HG02571 (cell line): Measurements from ENCODE around the gene H1-8.
"Not testable (repeated sequence)": the region's sequence is repeated elsewhere in the genome, so short reads cannot be mapped to it uniquely, and the experiment has no call there.

Source experiments
- ATAC-seq: cut with Tn5 transposase; IDR thresholded peaks from one replicate; pipeline ENCODE4 v1.9.1; 2021; ENCODE audit warnings: mild to moderate bottlenecking, moderate library complexity; ENCODE audit not compliant: unreplicated experiment

H1-8 gene

GRCh38 chr3:129543156-129543790, at the start of gene H1-8:
Gene H1-8, plus strand, starts transcription at chr3:129543175. Its CDS starts 44 bp downstream, at chr3:129543219.
- no peak for ATAC-seq

DNA sequence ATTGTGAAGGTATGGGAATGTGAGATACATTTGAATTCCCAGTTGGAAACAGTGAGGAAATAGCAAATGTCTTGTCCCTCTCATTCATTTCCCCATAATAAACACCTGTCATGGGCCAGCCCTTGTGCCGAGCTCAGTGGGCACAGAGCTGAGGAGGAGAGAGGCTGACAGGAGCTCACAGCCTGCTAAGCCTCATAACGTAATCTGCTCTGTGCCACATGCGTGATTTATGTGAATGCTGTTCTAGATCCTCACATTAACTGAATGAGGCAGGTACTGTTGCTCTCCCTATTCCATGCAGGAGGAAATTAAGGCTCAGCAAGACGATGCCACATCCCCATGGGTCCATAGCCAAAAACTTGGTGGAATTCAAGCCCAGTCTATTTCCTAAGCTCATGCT, 49.8 kb upstream of the H1-8 start:
- no peak for ATAC-seq

DNA sequence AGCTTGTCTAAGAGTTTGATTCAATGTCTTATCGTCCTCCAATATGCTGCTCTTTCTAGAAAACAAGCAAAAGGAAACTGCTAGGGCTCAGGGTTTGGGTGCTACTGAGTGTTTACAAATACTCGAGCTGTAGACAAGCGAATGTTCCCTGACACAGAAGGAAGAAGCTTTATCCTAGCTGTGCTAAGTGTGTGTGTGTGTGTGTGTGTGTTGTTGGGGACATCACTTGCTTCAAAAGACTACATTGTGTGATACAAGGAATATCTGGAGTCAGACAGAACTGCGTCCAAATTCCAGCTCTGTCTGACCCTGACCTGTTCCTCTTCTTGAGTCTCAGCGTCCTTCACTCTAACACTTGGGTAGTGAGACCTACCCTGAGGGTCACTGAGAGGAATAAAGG, 48.5 kb upstream of the H1-8 start:
- not testable (repeated sequence) for ATAC-seq

GRCh38 chr3:129495006-129495639, 47.9 kb upstream of the H1-8 start:
- ATAC-seq, result not testable (repeated sequence)

DNA sequence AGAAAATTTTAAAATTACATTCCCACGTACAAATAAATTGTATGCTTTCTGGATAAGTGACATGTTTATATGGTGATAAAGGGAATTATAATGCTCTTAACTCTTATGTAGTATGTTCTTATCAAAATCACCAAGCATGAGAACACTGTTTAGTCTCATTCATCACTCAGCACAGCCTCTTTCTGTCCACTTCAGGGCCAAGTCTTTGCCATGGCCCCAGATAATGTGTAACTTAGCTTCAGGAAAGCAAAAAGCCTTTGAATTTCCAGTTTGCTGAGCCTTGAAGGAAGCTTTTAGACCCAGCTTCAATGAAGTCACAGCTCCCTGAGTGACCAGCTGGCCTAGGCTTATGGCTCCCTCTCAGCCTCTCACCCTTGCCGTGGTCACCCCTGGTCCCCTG, 45.1 kb upstream of the H1-8 start:
- ATAC-seq, result not testable (repeated sequence)

DNA sequence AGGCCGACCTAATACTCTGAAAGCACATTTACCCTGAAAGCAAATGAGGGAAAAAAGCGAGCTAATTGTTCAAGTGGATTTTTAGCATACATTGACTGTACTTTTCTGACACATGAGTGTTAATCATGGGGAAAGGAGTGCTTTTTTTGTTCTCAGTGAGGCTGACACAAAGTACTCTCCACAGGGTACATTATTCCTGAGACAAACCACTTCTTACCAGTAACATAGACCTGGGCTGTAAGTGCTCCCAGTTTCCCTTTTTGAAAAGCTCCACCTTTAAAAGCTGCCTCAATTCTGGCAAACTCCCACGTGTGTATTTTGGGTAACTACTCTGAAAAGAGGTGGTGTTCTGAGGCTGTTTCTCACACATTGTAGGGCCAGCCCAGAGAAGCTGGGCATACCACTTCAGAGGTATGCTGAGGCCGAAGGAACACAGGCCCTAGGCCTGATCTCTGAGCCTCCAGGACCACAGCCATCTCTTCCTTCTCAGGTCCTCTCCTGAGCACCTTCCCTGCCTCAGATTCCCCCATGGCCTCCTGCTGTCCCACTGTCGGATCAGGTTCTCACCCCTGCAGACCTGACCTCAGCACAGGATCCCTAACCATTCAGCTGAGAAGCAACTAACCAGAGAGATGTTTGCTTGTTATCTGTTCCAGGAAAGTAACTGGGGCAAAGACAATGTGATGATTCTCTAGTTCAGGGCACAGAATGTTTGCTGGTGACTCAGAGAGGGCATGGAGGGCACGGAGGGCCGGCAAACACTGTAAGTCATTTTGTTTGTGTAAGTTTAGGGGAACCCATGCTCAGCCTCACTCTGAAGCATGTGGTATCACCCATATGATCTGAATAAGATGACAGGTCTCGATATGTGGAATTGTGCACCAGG, 44.1 kb upstream of the H1-8 start:
- not testable (repeated sequence) for ATAC-seq

GRCh38 chr3:129499604-129500333, 43.2 kb upstream of the H1-8 start:
- not testable (repeated sequence) for ATAC-seq

DNA sequence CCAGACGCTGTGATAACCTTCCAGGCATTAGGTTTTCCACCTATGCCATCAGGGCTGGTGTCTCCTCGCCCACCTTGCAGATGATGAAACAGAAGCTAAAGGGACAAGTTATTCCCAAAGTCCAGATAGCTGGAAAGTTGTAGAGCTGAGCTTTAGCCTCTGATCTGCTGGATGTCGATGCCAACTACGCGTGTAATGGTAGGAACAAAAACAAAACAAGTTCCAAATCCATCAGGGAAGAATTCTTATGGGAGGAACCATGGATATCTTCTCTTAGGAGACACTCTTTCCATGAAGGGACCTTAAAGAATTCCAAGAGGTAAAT, 42.7 kb upstream of the H1-8 start:
- no peak for ATAC-seq

GRCh38 chr3:129501630-129502029, 41.3 kb upstream of the H1-8 start:
- no peak for ATAC-seq

GRCh38 chr3:129502641-129503408, 40.1 kb upstream of the H1-8 start:
- ATAC-seq, result no peak

DNA sequence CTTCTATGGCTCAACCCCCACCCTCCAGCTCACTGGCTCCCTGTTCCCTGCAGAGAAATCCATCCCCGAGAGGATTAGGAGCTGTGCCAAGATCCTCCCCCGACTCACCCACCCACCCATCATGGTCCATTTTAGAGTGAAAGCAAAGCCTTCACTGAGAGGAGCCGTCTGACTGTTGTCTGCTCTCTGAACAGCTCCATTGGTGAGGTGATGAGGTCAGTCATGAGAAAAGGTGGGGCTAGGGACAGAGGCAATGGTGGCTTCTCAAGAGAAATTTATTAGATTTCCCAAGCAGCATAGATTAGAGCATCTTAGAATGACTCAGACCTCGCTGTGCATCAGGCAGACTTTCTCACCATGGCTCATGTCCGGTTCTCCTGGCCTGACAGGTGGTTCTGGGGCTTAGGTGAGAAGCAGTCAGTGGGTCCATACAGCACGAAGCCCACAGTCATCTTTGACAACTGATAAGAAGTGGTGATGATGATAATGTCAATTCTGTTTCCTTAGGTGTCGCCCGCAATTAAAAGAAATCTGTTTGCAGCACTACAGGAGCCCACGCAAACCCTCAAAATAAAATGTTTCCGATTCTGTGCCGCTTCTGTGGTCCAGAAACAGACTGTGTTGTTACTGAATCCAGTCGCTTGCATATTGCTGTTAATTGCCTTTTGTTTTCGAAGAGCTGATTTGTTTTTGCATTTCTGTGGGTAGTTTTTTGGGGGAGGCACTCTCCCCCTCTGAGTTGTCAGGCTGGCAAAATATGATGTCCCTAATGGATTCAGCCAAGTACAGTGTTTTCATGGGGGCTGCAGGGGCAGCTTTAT, 39.3 kb upstream of the H1-8 start:
- ATAC-seq, result no peak

DNA sequence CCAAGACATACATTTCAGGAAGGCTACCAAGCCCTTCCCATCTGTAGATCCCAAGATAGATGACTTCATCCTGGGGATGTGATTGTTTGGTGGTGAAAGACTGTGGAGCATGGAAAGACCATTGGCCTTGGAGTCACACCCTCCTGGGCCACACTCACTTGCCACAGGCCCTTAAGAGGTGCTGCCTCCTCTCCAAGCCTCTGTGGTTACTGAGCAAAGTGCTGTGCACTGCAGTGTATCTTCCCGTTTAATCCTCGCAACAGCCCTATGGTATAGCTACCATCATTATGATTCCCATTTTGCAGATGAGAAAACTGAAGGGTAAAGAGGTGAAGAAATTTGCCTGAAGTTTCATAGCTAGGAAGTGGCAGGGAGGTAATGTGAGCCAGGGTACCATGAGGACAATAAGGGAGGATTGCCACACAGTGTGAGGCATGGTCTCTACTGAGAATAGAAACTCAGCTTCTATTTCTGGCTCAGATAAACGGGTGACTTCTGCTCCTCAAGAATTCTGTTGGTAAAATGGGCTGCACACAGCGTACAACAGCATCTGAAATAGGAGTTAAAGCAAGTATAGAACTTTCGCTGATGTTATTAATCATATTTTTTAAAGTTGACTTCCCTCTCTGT, 38.4 kb upstream of the H1-8 start:
- no peak for ATAC-seq

DNA sequence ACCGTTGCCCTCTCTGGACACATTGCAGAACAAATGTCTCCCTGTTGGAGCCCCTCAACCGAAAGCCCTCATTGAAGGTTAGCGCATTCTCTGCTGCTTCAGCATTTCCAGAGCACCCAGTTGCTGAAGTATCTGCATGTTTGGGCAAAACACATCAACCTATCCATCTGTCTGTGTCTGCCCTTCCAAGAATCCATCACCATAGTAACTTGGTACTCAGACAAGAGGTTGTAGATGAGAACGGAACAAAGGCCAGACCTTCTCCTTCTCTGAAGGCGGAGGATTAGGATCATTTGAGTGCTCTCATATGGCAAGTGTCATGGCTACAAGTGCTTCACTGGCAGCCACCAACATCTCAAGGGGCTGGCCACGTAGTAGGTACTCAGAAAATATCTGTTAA, 37.6 kb upstream of the H1-8 start:
- no peak for ATAC-seq

DNA sequence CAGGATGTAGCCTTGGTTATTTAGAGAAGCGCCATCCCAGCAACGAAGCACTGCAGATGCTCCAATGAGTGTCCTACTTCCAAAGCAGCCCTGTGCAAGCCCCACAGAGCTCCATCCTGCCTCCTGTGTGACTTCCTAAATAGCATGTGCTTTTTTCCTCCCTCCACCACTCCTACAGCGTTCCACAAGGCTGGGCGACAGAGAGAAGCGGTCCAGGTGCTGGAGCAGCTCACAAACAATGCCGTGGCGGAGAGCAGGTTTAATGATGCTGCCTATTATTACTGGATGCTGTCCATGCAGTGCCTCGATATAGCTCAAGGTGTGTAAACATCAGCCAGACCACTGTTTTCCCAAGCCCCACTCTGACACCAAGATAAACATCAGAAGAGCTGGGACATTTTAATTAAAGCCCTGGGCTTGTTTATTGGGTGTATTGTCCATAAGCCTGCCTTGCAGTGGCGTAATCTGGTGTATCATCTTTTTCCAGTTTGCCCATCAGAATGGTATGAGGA, 36.7 kb upstream of the H1-8 start:
- ATAC-seq, result no peak

GRCh38 chr3:129507181-129507831, 35.7 kb upstream of the H1-8 start:
- ATAC-seq, result no peak

DNA sequence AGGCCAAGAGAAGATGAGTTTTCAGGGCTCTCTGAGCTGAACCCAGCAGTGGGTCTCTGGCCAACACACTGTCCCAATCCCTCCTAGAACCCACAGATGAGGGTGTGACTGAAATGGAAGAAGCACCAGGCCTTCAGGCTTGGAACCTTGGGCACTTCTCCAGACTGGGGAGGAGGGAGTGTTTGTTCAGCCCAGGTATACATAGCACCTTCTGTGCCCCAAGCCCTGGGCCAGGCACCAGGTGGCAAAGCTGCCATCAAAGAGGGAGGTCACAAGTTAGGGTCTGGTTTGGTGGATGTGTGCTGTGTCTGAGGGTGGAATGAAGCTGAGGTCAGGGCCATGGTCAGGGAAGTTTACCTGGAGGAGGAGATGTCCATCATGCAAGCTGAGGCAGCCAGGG, 30.4 kb upstream of the H1-8 start:
- ATAC-seq, result no peak

DNA sequence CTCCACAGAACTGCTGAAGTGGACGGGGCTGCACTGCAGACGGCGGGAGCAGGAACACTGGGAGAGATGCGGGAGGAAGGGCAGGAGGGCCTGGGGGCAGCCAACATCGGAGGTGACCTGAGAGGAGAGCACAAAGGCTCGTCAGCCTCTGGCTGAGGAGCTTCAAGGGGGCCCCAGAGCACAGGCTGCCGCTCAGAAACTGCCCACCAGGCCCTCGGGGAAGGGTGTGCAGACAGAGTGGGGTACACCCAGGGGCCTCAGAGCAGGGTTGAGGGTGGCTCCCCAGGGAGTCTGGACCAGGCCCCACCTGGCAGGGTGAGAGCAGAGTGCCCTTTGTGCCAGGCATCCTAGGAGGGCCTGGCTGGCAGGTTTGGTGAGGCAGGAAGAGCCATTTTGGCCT, 29.3 kb upstream of the H1-8 start:
- ATAC-seq, result no peak

- no peak for ATAC-seq
Measured at GRCh38 chr3:129514110-129514509, 28.9 kb upstream of the H1-8 start.

DNA sequence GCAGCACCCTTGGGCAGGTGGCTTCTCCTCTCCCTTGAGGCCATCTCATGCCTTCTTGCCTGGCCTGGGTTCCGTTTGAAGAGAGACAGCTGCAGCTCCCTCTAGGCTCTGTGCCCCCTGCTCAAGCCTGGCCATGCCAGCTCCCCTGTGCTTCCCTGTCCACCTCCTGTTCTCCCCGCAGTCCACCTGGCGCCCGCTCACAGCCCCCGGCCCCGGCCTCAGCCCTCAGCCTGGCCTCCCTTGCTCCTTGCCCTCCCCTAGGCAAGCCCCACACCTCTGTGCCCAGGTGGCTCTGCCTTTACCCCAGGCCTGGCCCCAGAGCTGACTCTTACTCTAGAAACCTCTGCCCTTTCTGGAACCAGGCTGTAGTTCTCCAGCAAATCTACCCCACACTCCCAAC, 28.4 kb upstream of the H1-8 start:
- ATAC-seq, result no peak
